HCT116 (cell line): Measurements from ENCODE around the gene SND1. TPM values are rescaled to one million over a fixed set of nuclear protein-coding genes. Genes with fewer than 3 reads are reported as not detected.

Source experiments
- ATAC-seq: fragments of 200-7000 bp; cut with Tn5 transposase; 2 replicates; pipeline ENCODE4 v1.9.1; 2020; ENCODE audit warnings: mild to moderate bottlenecking, moderate library complexity
- BruUV-seq: library from RNA; stranded (reverse); fragments of 400-500 nt; replicated peaks from 2 replicates; lab custom pipeline; 2021; lab: Mats Ljungman, UMichigan
- CTCF ChIA-PET: fragments of 300-600 bp; sonication (Branson Sonifier 250); formaldehyde crosslinking; loops from one replicate; lab custom pipeline; 2021; ENCODE audit warnings: antibody characterized with exemption; lab: Charles Lee
- POLR2A ChIA-PET: fragments of 300-600, 350-600 bp; sonication (Branson Sonifier 250); formaldehyde crosslinking; loops from one replicate; lab custom pipeline; 2021; ENCODE audit warnings: antibody characterized with exemption; lab: Charles Lee
- RAD21 ChIA-PET, 2 experiments: fragments of 300-600 bp; sonication (Branson Sonifier 250); formaldehyde crosslinking; loops; one replicate each; lab custom pipeline; 2023; ENCODE audit warnings: low total read pairs in 2 of 2; ENCODE audit not compliant: uncharacterized antibody in 2 of 2, unreplicated experiment in 2 of 2, low non-redundant PET in 1 of 2; lab: Charles Lee
- DNase-seq: peaks from one replicate; pipeline ENCODE4 v3.0.0-alpha.2; 2010; ENCODE audit warnings: low read depth, low spot score
- H2AFZ ChIP-seq: fragments of 200-600 bp; shearing (Covaris generic), sonication (generic); 2 replicates; pipeline ENCODE4 v1.6.1; 2017; ENCODE audit warnings: low read depth, mixed run types, mixed read lengths, antibody characterized with exemption, low read length; ENCODE audit not compliant: poor library complexity, severe bottlenecking
- H3K27ac ChIP-seq: 2 replicates; pipeline ENCODE4 v1.5.1; 2012; ENCODE audit warnings: low read depth, low read length
- H3K27me3 ChIP-seq: fragments of 200-600 bp; sonication (generic); 2 replicates; pipeline ENCODE4 v1.6.1; 2016; ENCODE audit warnings: mixed run types, low read length, mixed read lengths; ENCODE audit not compliant: insufficient read depth
- H3K36me3 ChIP-seq, 2 experiments: fragments of 200-500 bp in 1 of 2; fragments of 200-600 bp in 1 of 2; sonication (Bioruptor generic) in 1 of 2; sonication (generic) in 1 of 2; 2 replicates each; pipeline versions ENCODE4 v1.5.1 to v1.6.1; 2014 to 2016; ENCODE audit warnings: low read length in 2 of 2, inconsistent platforms in 1 of 2, mixed read lengths in 1 of 2, mixed run types in 1 of 2; ENCODE audit not compliant: insufficient read depth in 2 of 2, control insufficient read depth in 1 of 2
- H3K4me1 ChIP-seq, 2 experiments: fragments of 200-600 bp in 1 of 2; sonication (generic) in 1 of 2; 2 replicates each; pipeline versions ENCODE4 v1.5.1 to v1.6.1; 2012 to 2017; ENCODE audit warnings: low read length in 2 of 2, inconsistent platforms in 1 of 2, mild to moderate bottlenecking in 1 of 2, mixed read lengths in 1 of 2, mixed run types in 1 of 2, moderate library complexity in 1 of 2; ENCODE audit not compliant: insufficient read depth in 2 of 2, control insufficient read depth in 1 of 2
- H3K4me2 ChIP-seq: fragments of 200-600 bp; sonication (generic); 2 replicates; pipeline ENCODE4 v1.6.1; 2017; ENCODE audit warnings: mixed run types, low read length, mixed read lengths
- H3K4me3 ChIP-seq, 2 experiments: fragments of 200-600 bp in 1 of 2; sonication (generic) in 1 of 2; replicated peaks in 1 of 2; 2 replicates each; pipeline ENCODE4 v1.5.1; 2011 to 2016; ENCODE audit warnings: low read length in 2 of 2, control low read depth in 1 of 2, low read depth in 1 of 2, mild to moderate bottlenecking in 1 of 2, mixed read lengths in 1 of 2, mixed run types in 1 of 2
- H3K79me2 ChIP-seq: fragments of 200-600 bp; sonication (generic); 2 replicates; pipeline ENCODE4 v1.6.1; 2017; ENCODE audit warnings: mild to moderate bottlenecking, mixed run types, low read length, moderate library complexity, mixed read lengths; ENCODE audit not compliant: insufficient read depth
- H3K9ac ChIP-seq: fragments of 200-600 bp; sonication (generic); 2 replicates; pipeline ENCODE4 v1.6.1; 2016; ENCODE audit warnings: low read length, mixed read lengths
- H3K9me2 ChIP-seq: fragments of 200-600 bp; sonication (generic), shearing (Covaris generic); 2 replicates; pipeline ENCODE4 v1.6.1; 2017; ENCODE audit warnings: mixed run types, mild to moderate bottlenecking, moderate library complexity; ENCODE audit not compliant: insufficient read depth
- H3K9me3 ChIP-seq, 2 experiments: fragments of 200-500 bp in 1 of 2; fragments of 200-600 bp in 1 of 2; sonication (Bioruptor generic) in 1 of 2; sonication (generic) in 1 of 2; 2 replicates each; pipeline ENCODE4 v1.6.1; 2014 to 2017; ENCODE audit warnings: low read length in 2 of 2, mixed read lengths in 2 of 2, inconsistent platforms in 1 of 2, low read depth in 1 of 2, mild to moderate bottlenecking in 1 of 2, mixed run types in 1 of 2, moderate library complexity in 1 of 2; ENCODE audit not compliant: control insufficient read depth in 1 of 2, insufficient read depth in 1 of 2
- H4K20me1 ChIP-seq: fragments of 200-600 bp; sonication (generic), shearing (Covaris generic); 2 replicates; pipeline ENCODE4 v1.6.1; 2017; ENCODE audit warnings: mixed run types, mild to moderate bottlenecking, moderate library complexity; ENCODE audit not compliant: insufficient read depth
- CBX3 ChIP-seq: IDR thresholded peaks from 2 replicates; pipeline ENCODE4 v1.6.1; 2012; ENCODE audit warnings: low read depth
- CEBPB ChIP-seq: IDR thresholded peaks from 2 replicates; pipeline ENCODE4 v1.6.1; 2012; ENCODE audit warnings: low read depth
- ELF1 ChIP-seq: IDR thresholded peaks from 2 replicates; pipeline ENCODE4 v1.6.1; 2012; ENCODE audit warnings: low read depth, borderline replicate concordance
- EZH2 ChIP-seq: fragments of 200-600 bp; sonication (generic); IDR thresholded peaks from 2 replicates; pipeline ENCODE4 v1.6.1; 2017; ENCODE audit warnings: antibody characterized with exemption, mixed run types
- FOSL1 ChIP-seq: IDR thresholded peaks from 2 replicates; pipeline ENCODE4 v1.6.1; 2012; ENCODE audit warnings: low read depth
- JUND ChIP-seq: IDR thresholded peaks from 2 replicates; pipeline ENCODE4 v1.6.1; 2012
- MAX ChIP-seq: IDR thresholded peaks from 2 replicates; pipeline ENCODE4 v1.6.1; 2012
- POLR2A ChIP-seq: IDR thresholded peaks from 2 replicates; pipeline ENCODE4 v1.7.0; 2011; ENCODE audit warnings: borderline replicate concordance; ENCODE audit not compliant: insufficient read depth, insufficient read length; ENCODE audit errors: extremely low read depth
- SIN3A ChIP-seq: IDR thresholded peaks from 2 replicates; pipeline ENCODE4 v1.6.1; 2012; ENCODE audit warnings: low read depth
- SRF ChIP-seq: IDR thresholded peaks from 2 replicates; pipeline ENCODE4 v1.6.1; 2012; ENCODE audit warnings: low read depth
- ZBTB33 ChIP-seq: IDR thresholded peaks from 2 replicates; pipeline ENCODE4 v1.6.1; 2011; ENCODE audit warnings: mild to moderate bottlenecking, low read length, moderate library complexity; ENCODE audit not compliant: insufficient replicate concordance; ENCODE audit errors: extremely low read depth
- ZFX ChIP-seq: fragments of 450-650 bp; IDR thresholded peaks from 2 replicates; pipeline ENCODE4 v1.6.1; 2017
- intact Hi-C: fragments of 100-400 bp; cut with micrococcal nuclease; formaldehyde crosslinking; loops from 2 replicates; pipeline ENCODE4 v1.10.0; 2022
- total RNA-seq: library from RNA; stranded (reverse); gene quantifications from one replicate; pipeline ENCODE4 v1.2.1, GENCODE V29; 2021; ENCODE audit not compliant: unreplicated experiment
- TF ChIP-seq, protein P1 (sequence below), 3 experiments: fragments of 200-600 bp in 1 of 3; sonication (generic) in 1 of 3; IDR thresholded peaks in 2 of 3; conservative IDR thresholded peaks in 1 of 3; 2 replicates each; pipeline ENCODE4 v1.5.1; 2012 to 2017; ENCODE audit warnings: low read depth in 2 of 3, low read length in 2 of 3, antibody characterized with exemption in 1 of 3, borderline replicate concordance in 1 of 3, control low read depth in 1 of 3, mild to moderate bottlenecking in 1 of 3, mixed read lengths in 1 of 3, mixed run types in 1 of 3, moderate library complexity in 1 of 3; ENCODE audit not compliant: insufficient read depth in 1 of 3
- TF ChIP-seq, protein P2 (sequence below): IDR thresholded peaks from 2 replicates; pipeline ENCODE4 v1.6.1; 2012

The SND1 gene
- total RNA-seq, 1 experiment from 2014 or later = 169 TPM

DNA sequence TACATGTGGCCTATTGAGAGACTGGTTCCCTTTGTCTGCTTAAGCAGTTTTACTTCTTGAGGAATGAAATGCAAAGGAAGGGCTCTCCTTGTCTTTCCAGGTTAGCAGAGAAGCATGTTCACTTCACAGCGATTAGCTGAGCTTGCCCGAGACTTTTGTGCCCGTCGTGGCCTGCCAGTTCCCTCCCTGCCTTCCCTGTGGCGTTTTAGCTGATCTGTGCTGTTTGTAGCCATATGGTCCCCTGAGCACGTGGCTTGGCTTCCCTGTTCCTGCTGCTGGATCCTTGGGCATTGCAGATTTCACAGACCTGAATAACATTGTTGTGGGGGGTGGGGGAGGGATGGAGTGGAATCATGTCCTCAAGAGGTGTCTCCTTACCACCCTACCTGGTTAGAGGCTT is 61.8 kb downstream of the SND1 start:
- DNase-seq (no peak), ATAC-seq (no peak)
- Histone ChIP-seq H2AFZ (no peak overlapping the region), H3K27me3 (no peaks in the 10 kb centered on the region), H3K9me3 (peaks cover 6 to 11% of the 10 kb centered on the region in 2 experiments; a peak in 2 of 4 replicates), H3K79me2 (peaks cover 85% of the 10 kb centered on the region), H3K36me3 (peaks cover 26 to 67% of the 10 kb centered on the region in 2 experiments), H3K9ac (no peak overlapping the region), H3K4me2 (no peak overlapping the region), H3K9me2 (no peaks in the 10 kb centered on the region), H3K4me1 (no peaks in the 10 kb centered on the region), H3K4me3 (no peak overlapping the region), H3K27ac (no peak overlapping the region), H4K20me1 (peaks cover 9% of the 10 kb centered on the region; the same call in 1 of the 2 replicates)
- ChIA-PET CTCF (no interaction called here), POLR2A (no interaction called here), RAD21 (no interaction called here)
- BruUV-seq = no TSS peak
- intact Hi-C loops = no loop called here
- TF ChIP-seq CBX3 = no peak
- TF ChIP-seq ZFX = no peak
- TF ChIP-seq, protein P1, sequence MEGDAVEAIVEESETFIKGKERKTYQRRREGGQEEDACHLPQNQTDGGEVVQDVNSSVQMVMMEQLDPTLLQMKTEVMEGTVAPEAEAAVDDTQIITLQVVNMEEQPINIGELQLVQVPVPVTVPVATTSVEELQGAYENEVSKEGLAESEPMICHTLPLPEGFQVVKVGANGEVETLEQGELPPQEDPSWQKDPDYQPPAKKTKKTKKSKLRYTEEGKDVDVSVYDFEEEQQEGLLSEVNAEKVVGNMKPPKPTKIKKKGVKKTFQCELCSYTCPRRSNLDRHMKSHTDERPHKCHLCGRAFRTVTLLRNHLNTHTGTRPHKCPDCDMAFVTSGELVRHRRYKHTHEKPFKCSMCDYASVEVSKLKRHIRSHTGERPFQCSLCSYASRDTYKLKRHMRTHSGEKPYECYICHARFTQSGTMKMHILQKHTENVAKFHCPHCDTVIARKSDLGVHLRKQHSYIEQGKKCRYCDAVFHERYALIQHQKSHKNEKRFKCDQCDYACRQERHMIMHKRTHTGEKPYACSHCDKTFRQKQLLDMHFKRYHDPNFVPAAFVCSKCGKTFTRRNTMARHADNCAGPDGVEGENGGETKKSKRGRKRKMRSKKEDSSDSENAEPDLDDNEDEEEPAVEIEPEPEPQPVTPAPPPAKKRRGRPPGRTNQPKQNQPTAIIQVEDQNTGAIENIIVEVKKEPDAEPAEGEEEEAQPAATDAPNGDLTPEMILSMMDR (IDR thresholded peaks at IDR 0.05 in 2 of 3, conservative IDR thresholded peaks at IDR 0.05 in 1 of 3; ENCODE audit: borderline replicate concordance in 1 of 3, insufficient read depth in 1 of 3, low read depth in 2 of 3, low read length in 2 of 3) = no peak
- TF ChIP-seq CEBPB = no peak
- TF ChIP-seq, protein P2, sequence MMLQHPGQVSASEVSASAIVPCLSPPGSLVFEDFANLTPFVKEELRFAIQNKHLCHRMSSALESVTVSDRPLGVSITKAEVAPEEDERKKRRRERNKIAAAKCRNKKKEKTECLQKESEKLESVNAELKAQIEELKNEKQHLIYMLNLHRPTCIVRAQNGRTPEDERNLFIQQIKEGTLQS = no peak
- no peak for TF ChIP-seq SRF
- TF ChIP-seq POLR2A = no peak

- peaks cover 6 to 10% of the 10 kb centered on the region in 2 experiments; a peak in 1 of 4 replicates for H3K9me3 ChIP-seq
- peaks cover 90% of the 10 kb centered on the region for H3K79me2 ChIP-seq
- H3K27ac ChIP-seq = no peak overlapping the region
- RAD21 ChIA-PET = no interaction called here
- DNase-seq (no peak), ATAC-seq (no peak)
- H3K9ac ChIP-seq = no peak overlapping the region
- no peaks in the 10 kb centered on the region for H3K9me2 ChIP-seq
- H4K20me1 ChIP-seq = peaks cover 9% of the 10 kb centered on the region; the same call in 1 of the 2 replicates
- H3K27me3 ChIP-seq = no peaks in the 10 kb centered on the region
- intact Hi-C loops = no loop called here
- no peak overlapping the region for H3K4me3 ChIP-seq
- H2AFZ ChIP-seq = no peak overlapping the region
- no TSS peak for BruUV-seq
- CTCF ChIA-PET = no interaction called here
- H3K4me2 ChIP-seq = no peak overlapping the region
- H3K36me3 ChIP-seq = peaks cover 16 to 52% of the 10 kb centered on the region in 2 experiments
- no peaks in the 10 kb centered on the region for H3K4me1 ChIP-seq
- POLR2A ChIA-PET = no interaction called here
- TF ChIP-seq ELF1 (no peak), SIN3A (no peak), CEBPB (no peak), EZH2 (no peak), MAX (no peak), FOSL1 (no peak), ZBTB33 (no peak), ZFX (no peak), JUND (no peak)
- TF ChIP-seq, protein P2 = no peak
- TF ChIP-seq, protein P1 (IDR thresholded peaks at IDR 0.05 in 2 of 3, conservative IDR thresholded peaks at IDR 0.05 in 1 of 3; ENCODE audit: borderline replicate concordance in 1 of 3, insufficient read depth in 1 of 3, low read depth in 2 of 3, low read length in 2 of 3) = no peak
Observed at GRCh38 chr7:127715272-127715671, 63.3 kb downstream of the SND1 start.
